GM18861 (cell line): ENCODE results near the gene SVOP.

ENCODE experiments used
- ATAC-seq: cut with Tn5 transposase; IDR thresholded peaks from one replicate; pipeline ENCODE4 v1.9.1; 2021; ENCODE audit not compliant: unreplicated experiment

Gene SVOP

GRCh38 chr12:108858311-108859074 lies 162.4 kb downstream of the SVOP start:
- ATAC-seq, result no peak
